HepG2 (cell line): ENCODE measurements around the gene EML2. TPM values are rescaled to one million over a fixed set of nuclear protein-coding genes. Genes with fewer than 3 reads are reported as not detected.
A peak's percentile ranks its signal among the peaks of the same experiment; 100 is the strongest.

ENCODE experiments used
- ARNT2 ChIP-seq: sonication (generic); formaldehyde crosslinking; IDR thresholded peaks from 2 replicates; pipeline ENCODE4 v1.8.0; 2022; ENCODE audit warnings: mild to moderate bottlenecking, low read depth, missing genetic modification reagents, moderate library complexity
- BORCS8-MEF2B ChIP-seq: sonication (generic); formaldehyde crosslinking; IDR thresholded peaks from 2 replicates; pipeline ENCODE4 v1.8.0; 2022; ENCODE audit warnings: mild to moderate bottlenecking, missing genetic modification reagents
- CCDC6 ChIP-seq: sonication (generic); formaldehyde crosslinking; IDR thresholded peaks from 2 replicates; pipeline ENCODE4 v1.8.1; 2022; ENCODE audit warnings: mild to moderate bottlenecking, missing genetic modification reagents, moderate library complexity
- EEA1 ChIP-seq: sonication (generic); formaldehyde crosslinking; IDR thresholded peaks from 2 replicates; pipeline ENCODE4 v1.5.1; 2020; ENCODE audit warnings: mild to moderate bottlenecking, missing genetic modification reagents, borderline replicate concordance
- ELF1 ChIP-seq: sonication (generic); formaldehyde crosslinking; IDR thresholded peaks from 2 replicates; pipeline ENCODE4 v1.4.0; 2020; ENCODE audit warnings: missing genetic modification reagents
- HIVEP1 ChIP-seq: sonication (generic); formaldehyde crosslinking; IDR thresholded peaks from 2 replicates; pipeline ENCODE4 v1.4.0; 2020; ENCODE audit warnings: mild to moderate bottlenecking, missing genetic modification reagents
- IRX3 ChIP-seq: sonication (generic); formaldehyde crosslinking; IDR thresholded peaks from 2 replicates; pipeline ENCODE4 v1.8.1; 2023; ENCODE audit warnings: mild to moderate bottlenecking, low read depth, missing genetic modification reagents, borderline replicate concordance
- MAFF ChIP-seq: IDR thresholded peaks from 2 replicates; pipeline ENCODE4 v1.6.1; 2011; ENCODE audit warnings: low read depth, low read length, improper control_type of control experiment
- MTERF4 ChIP-seq: sonication (generic); formaldehyde crosslinking; IDR thresholded peaks from 2 replicates; pipeline ENCODE4 v1.8.0; 2023; ENCODE audit warnings: mild to moderate bottlenecking, missing genetic modification reagents
- NONO ChIP-seq, 2 experiments: fragments of 450-650 bp in 1 of 2; sonication (generic) in 1 of 2; formaldehyde crosslinking in 1 of 2; IDR thresholded peaks in 1 of 2; conservative IDR thresholded peaks in 1 of 2; 2 replicates each; pipeline versions ENCODE4 v1.6.1 to v1.8.0; 2017 to 2022; ENCODE audit warnings: mild to moderate bottlenecking in 1 of 2, missing genetic modification reagents in 1 of 2, moderate library complexity in 1 of 2
- POLR2AphosphoS2 ChIP-seq: IDR thresholded peaks from 2 replicates; pipeline ENCODE4 v1.6.1; 2011; ENCODE audit warnings: low read depth, low read length, improper control_type of control experiment
- RARG ChIP-seq: sonication (generic); formaldehyde crosslinking; IDR thresholded peaks from 2 replicates; pipeline ENCODE4 v1.4.0; 2020; ENCODE audit warnings: low read depth, mild to moderate bottlenecking, missing genetic modification reagents
- THAP11 ChIP-seq: IDR thresholded peaks from 2 replicates; pipeline ENCODE4 v1.6.1; 2016; ENCODE audit warnings: missing biosample characterization, missing genetic modification reagents
- ZNF207 ChIP-seq: fragments of 450-650 bp; IDR thresholded peaks from 2 replicates; pipeline ENCODE4 v1.6.1; 2016; ENCODE audit warnings: antibody characterized with exemption, borderline replicate concordance
- ZNF580 ChIP-seq: IDR thresholded peaks from 2 replicates; pipeline ENCODE4 v1.6.1; 2016; ENCODE audit warnings: low read depth, borderline replicate concordance
- ZZZ3 ChIP-seq: sonication (generic); formaldehyde crosslinking; IDR thresholded peaks from 2 replicates; pipeline ENCODE4 v1.4.0; 2020; ENCODE audit warnings: missing genetic modification reagents, mild to moderate bottlenecking, borderline replicate concordance
- polyA plus RNA-seq, 8 experiments: library from polyadenylated mRNA; depleted of rRNA in 3 of 8; stranded (reverse) in 7 of 8; unstranded in 1 of 8; fragments of >200 nt; fragmentation: Illumina TruSeq in 4 of 8; extraction: Trizol in 4 of 8; gene quantifications; 2 replicates each; pipeline versions ENCODE4 v1.2.1 to v1.2.3, GENCODE V29; 2011 to 2016; ENCODE audit warnings: low read depth in 4 of 8, missing spikeins in 1 of 8, mixed read lengths in 1 of 8; ENCODE audit not compliant: insufficient read depth in 1 of 8
- total RNA-seq, 5 experiments: library from RNA; depleted of rRNA; stranded (reverse); fragments of >200 nt; fragmentation: Illumina TruSeq; extraction: Trizol; gene quantifications; 2 replicates each; pipeline ENCODE4 v1.2.3, GENCODE V29; 2016; ENCODE audit warnings: low read depth in 1 of 5
- TF ChIP-seq, protein P1 (sequence below), 2 experiments: sonication (generic) in 1 of 2; formaldehyde crosslinking in 1 of 2; IDR thresholded peaks; 2 replicates each; pipeline versions ENCODE4 v1.6.1 to v1.9.0; 2014 to 2022; ENCODE audit warnings: antibody characterized with exemption in 1 of 2, borderline replicate concordance in 1 of 2, inconsistent platforms in 1 of 2, low read depth in 1 of 2, missing genetic modification reagents in 1 of 2
- TF ChIP-seq, protein P2 (sequence below): sonication (generic); formaldehyde crosslinking; IDR thresholded peaks from 2 replicates; pipeline ENCODE4 v1.4.0; 2020; ENCODE audit warnings: mild to moderate bottlenecking, missing genetic modification reagents

The EML2 gene
- total and polyA plus RNA-seq, 2 of the 13 experiments (the other 11 are each of a cell fraction or from before 2014, with no cell fraction given): 7.3 to 12.9 TPM

DNA sequence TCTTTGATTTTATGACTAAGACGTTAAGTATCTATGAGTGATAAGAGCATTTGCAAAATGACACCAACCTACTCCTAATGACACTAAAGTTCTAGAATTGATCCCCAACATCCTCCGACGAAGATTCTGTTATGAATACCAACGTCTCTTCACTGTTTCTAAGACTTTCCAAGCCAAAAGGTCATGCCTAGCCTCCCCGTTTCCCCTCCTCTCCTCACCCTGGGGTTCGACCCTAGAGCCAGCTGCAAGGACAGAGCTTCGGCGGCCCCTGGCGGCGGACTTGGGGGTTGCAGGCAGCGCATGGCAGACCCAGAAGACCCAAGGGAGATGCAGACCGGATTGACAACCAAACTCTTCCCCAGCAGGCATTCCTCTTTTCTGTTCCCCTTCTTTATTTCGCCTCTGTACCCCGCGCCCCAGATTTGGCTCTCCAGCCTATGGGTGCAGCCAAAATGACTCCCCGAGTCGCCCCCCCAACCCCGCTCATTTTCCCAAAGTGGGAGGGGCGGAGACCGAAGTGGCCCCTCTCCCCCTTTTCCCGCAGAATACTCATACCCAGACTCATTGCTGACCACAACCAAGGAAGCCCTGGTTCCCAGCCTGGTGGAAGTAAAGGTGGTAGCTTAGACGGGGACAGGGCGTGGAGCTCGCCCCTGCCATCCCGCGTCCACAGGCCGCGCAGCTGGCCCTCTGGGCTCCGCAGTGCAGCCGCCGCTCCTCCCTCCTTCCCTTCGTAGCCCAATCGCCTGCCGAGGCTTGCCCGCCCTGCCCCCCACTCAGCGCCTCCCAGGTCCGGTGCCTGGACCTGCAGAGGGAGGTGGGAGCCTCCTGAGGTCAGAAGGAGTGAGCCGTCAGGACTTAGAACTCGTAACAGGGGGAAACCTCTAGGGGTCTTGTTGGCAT, 4.1 kb upstream of the EML2 start (continued):
- TF ChIP-seq, protein P1, sequence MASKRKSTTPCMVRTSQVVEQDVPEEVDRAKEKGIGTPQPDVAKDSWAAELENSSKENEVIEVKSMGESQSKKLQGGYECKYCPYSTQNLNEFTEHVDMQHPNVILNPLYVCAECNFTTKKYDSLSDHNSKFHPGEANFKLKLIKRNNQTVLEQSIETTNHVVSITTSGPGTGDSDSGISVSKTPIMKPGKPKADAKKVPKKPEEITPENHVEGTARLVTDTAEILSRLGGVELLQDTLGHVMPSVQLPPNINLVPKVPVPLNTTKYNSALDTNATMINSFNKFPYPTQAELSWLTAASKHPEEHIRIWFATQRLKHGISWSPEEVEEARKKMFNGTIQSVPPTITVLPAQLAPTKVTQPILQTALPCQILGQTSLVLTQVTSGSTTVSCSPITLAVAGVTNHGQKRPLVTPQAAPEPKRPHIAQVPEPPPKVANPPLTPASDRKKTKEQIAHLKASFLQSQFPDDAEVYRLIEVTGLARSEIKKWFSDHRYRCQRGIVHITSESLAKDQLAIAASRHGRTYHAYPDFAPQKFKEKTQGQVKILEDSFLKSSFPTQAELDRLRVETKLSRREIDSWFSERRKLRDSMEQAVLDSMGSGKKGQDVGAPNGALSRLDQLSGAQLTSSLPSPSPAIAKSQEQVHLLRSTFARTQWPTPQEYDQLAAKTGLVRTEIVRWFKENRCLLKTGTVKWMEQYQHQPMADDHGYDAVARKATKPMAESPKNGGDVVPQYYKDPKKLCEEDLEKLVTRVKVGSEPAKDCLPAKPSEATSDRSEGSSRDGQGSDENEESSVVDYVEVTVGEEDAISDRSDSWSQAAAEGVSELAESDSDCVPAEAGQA (IDR thresholded peaks at IDR 0.05; ENCODE audit: low read depth): no peak
- TF ChIP-seq, protein P1 (CRISPR knock-in tag; IDR thresholded peaks at IDR 0.05; ENCODE audit: borderline replicate concordance): no peak
- no peak; the same call in 1 of the 2 replicates for TF ChIP-seq MTERF4 (CRISPR knock-in tag)
- TF ChIP-seq EEA1 (CRISPR knock-in tag): no peak
- peak; percentile 74 for TF ChIP-seq THAP11 (CRISPR knock-in tag)
- TF ChIP-seq ZNF207: no peak
- TF ChIP-seq IRX3 (CRISPR knock-in tag): no peak
- TF ChIP-seq NONO (IDR thresholded peaks at IDR 0.05): no peak
- 0 out of 2 replicates have a peak, but pooled peaks have one; percentile 39 for TF ChIP-seq NONO (CRISPR knock-in tag; conservative IDR thresholded peaks at IDR 0.05)
- TF ChIP-seq BORCS8-MEF2B (CRISPR knock-in tag): peak; percentile 62; the same call in 1 of the 2 replicates
- TF ChIP-seq ZZZ3: peak; percentile 39; the same call in 1 of the 2 replicates
- no peak for TF ChIP-seq MAFF
- TF ChIP-seq ARNT2 (CRISPR knock-in tag): peak; percentile 48; the same call in 1 of the 2 replicates
- TF ChIP-seq, protein P2, sequence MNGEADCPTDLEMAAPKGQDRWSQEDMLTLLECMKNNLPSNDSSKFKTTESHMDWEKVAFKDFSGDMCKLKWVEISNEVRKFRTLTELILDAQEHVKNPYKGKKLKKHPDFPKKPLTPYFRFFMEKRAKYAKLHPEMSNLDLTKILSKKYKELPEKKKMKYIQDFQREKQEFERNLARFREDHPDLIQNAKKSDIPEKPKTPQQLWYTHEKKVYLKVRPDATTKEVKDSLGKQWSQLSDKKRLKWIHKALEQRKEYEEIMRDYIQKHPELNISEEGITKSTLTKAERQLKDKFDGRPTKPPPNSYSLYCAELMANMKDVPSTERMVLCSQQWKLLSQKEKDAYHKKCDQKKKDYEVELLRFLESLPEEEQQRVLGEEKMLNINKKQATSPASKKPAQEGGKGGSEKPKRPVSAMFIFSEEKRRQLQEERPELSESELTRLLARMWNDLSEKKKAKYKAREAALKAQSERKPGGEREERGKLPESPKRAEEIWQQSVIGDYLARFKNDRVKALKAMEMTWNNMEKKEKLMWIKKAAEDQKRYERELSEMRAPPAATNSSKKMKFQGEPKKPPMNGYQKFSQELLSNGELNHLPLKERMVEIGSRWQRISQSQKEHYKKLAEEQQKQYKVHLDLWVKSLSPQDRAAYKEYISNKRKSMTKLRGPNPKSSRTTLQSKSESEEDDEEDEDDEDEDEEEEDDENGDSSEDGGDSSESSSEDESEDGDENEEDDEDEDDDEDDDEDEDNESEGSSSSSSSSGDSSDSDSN (CRISPR knock-in tag): 0 out of 2 replicates have a peak, but pooled peaks have one; percentile 3
- TF ChIP-seq CCDC6 (CRISPR knock-in tag): peak; percentile 29; the same call in 1 of the 2 replicates
- TF ChIP-seq ELF1 (CRISPR knock-in tag): no peak
- peak; percentile 30; the same call in 1 of the 2 replicates for TF ChIP-seq ZNF580
- TF ChIP-seq HIVEP1 (CRISPR knock-in tag): no peak
- TF ChIP-seq RARG (CRISPR knock-in tag): no peak
- no peak for TF ChIP-seq POLR2AphosphoS2
